Neuronal stem cell (in vitro differentiated cells): ENCODE measurements around the gene C1orf116.

Source experiments
- DNase-seq: peaks from one replicate; pipeline ENCODE4 v3.0.0-alpha.2; 2013; ENCODE audit warnings: low spot score
- H2AFZ ChIP-seq: one replicate; pipeline ENCODE4 v1.6.1; 2013; ENCODE audit warnings: mild to moderate bottlenecking, low read length, inconsistent platforms
- H2AK5ac ChIP-seq: 2 replicates; pipeline ENCODE4 v1.6.1; 2013; ENCODE audit warnings: low read depth, mild to moderate bottlenecking, inconsistent platforms, low read length, moderate library complexity, mixed read lengths
- H2BK120ac ChIP-seq: 2 replicates; pipeline ENCODE4 v1.6.1; 2013; ENCODE audit warnings: low read depth, mild to moderate bottlenecking, inconsistent platforms, low read length, moderate library complexity, mixed read lengths
- H2BK12ac ChIP-seq: one replicate; pipeline ENCODE4 v1.6.1; 2013; ENCODE audit warnings: low read length, inconsistent platforms
- H2BK15ac ChIP-seq: 2 replicates; pipeline ENCODE4 v1.6.1; 2013; ENCODE audit warnings: mild to moderate bottlenecking, low read length, inconsistent platforms, mixed read lengths
- H2BK5ac ChIP-seq: one replicate; pipeline ENCODE4 v1.6.1; 2013; ENCODE audit warnings: inconsistent platforms, mild to moderate bottlenecking, low read length, moderate library complexity
- H3K14ac ChIP-seq: one replicate; pipeline ENCODE4 v1.6.1; 2013; ENCODE audit warnings: low read length, inconsistent platforms
- H3K18ac ChIP-seq: 2 replicates; pipeline ENCODE4 v1.6.1; 2013; ENCODE audit warnings: low read length, inconsistent platforms
- H3K23ac ChIP-seq: 2 replicates; pipeline ENCODE4 v1.6.1; 2013; ENCODE audit warnings: low read depth, mild to moderate bottlenecking, mixed read lengths, low read length, inconsistent platforms; ENCODE audit not compliant: poor library complexity
- H3K27ac ChIP-seq: replicated peaks from 3 replicates; pipeline ENCODE4 v1.5.1; 2013; ENCODE audit warnings: low read length, inconsistent platforms
- H3K27me3 ChIP-seq, 3 experiments: 2 replicates each; pipeline ENCODE4 v1.6.1; 2013; ENCODE audit warnings: low read length in 3 of 3, mild to moderate bottlenecking in 2 of 3, inconsistent platforms in 1 of 3, low read depth in 1 of 3, mixed read lengths in 1 of 3, moderate library complexity in 1 of 3; ENCODE audit not compliant: control insufficient read depth in 3 of 3, insufficient read depth in 3 of 3
- H3K36me3 ChIP-seq, 2 donors: replicated peaks in 1 of 2; 2 replicates each; pipeline ENCODE4 v1.6.1; 2013; ENCODE audit warnings: low read length in 2 of 2; ENCODE audit not compliant: control insufficient read depth in 2 of 2, insufficient read depth in 2 of 2
- H3K4ac ChIP-seq: 2 replicates; pipeline ENCODE4 v1.6.1; 2013; ENCODE audit warnings: inconsistent platforms, mild to moderate bottlenecking, low read length, moderate library complexity
- H3K4me1 ChIP-seq, 2 donors: 1 replicate in 1 of 2; 2 replicates in 1 of 2; pipeline ENCODE4 v1.6.1; 2013; ENCODE audit warnings: low read length in 2 of 2, low read depth in 1 of 2; ENCODE audit not compliant: control insufficient read depth in 2 of 2, insufficient read depth in 1 of 2
- H3K4me2 ChIP-seq: one replicate; pipeline ENCODE4 v1.6.1; 2013; ENCODE audit warnings: mild to moderate bottlenecking, low read length, inconsistent platforms; ENCODE audit not compliant: insufficient read depth, poor library complexity, severe bottlenecking
- H3K4me3 ChIP-seq, 2 donors: 2 replicates each; pipeline ENCODE4 v1.5.1; 2013; ENCODE audit warnings: low read length in 2 of 2, mild to moderate bottlenecking in 2 of 2, inconsistent platforms in 1 of 2, moderate library complexity in 1 of 2
- H3K79me1 ChIP-seq: one replicate; pipeline ENCODE4 v1.6.1; 2013; ENCODE audit warnings: low read depth, mild to moderate bottlenecking, inconsistent platforms, low read length, moderate library complexity
- H3K9ac ChIP-seq: one replicate; pipeline ENCODE4 v1.6.1; 2013; ENCODE audit warnings: mild to moderate bottlenecking, low read depth, low read length, inconsistent platforms; ENCODE audit not compliant: poor library complexity
- H3K9me3 ChIP-seq, 2 donors: replicated peaks in 1 of 2; 2 replicates each; pipeline versions ENCODE3 to v1.6.1; 2013; ENCODE audit warnings: low read length in 2 of 2, mild to moderate bottlenecking in 2 of 2, inconsistent platforms in 1 of 2, low read depth in 1 of 2, mixed read lengths in 1 of 2, moderate library complexity in 1 of 2; ENCODE audit not compliant: control insufficient read depth in 2 of 2, insufficient read depth in 1 of 2
- H4K8ac ChIP-seq: one replicate; pipeline ENCODE4 v1.6.1; 2013; ENCODE audit warnings: low read depth, mild to moderate bottlenecking, inconsistent platforms, low read length, moderate library complexity
- H4K91ac ChIP-seq: one replicate; pipeline ENCODE4 v1.6.1; 2013; ENCODE audit warnings: low read length, low read depth, mild to moderate bottlenecking, inconsistent platforms; ENCODE audit not compliant: poor library complexity
- WGBS, 2 donors: extraction: QIAGEN DNeasy Blood & Tissue Kit; methylation state at CpG; one replicate each; pipeline ENCODE4 v1.1.7; 2013; ENCODE audit warnings: missing lambda C conversion rate in 2 of 2, mixed read lengths in 1 of 2; ENCODE audit not compliant: insufficient read length in 2 of 2, insufficient replicate concordance in 1 of 2; ENCODE audit errors: extremely low coverage in 2 of 2; 5-methylcytosine and 5-hydroxymethylcytosine counted together

Gene C1orf116

DNA sequence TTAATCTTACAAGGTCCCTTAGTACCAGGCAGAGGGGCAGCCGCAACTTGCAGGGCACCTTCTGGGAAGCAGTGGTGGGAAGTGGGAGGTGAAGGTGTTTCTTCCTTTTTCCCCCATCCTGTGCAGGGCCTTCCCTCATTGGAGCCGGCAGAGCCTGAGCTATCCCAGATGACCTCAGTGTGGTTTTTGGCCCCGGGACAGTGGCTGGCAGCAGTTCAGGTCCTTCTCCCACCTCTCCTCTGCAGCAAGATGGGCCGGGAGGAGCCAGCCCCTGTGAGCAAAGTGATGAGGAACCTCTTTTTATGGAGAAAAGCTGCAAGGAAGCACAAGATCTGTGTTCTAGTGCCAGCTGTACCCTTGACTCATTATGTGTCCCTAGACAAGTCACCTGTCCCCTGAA lies 27.3 kb upstream of the C1orf116 start:
- Histone ChIP-seq H4K91ac (no peak overlapping the region), H3K4me3 (no peak overlapping the region), H2BK12ac (no peak overlapping the region), H2BK5ac (no peak overlapping the region), H3K36me3 (peaks cover 0 to 1% of the 10 kb centered on the region in 2 donors), H3K27ac (no peak overlapping the region), H3K23ac (no peak overlapping the region), H2BK120ac (no peak overlapping the region), H2AK5ac (no peak overlapping the region), H4K8ac (no peak overlapping the region), H2BK15ac (no peak overlapping the region), H3K27me3 (no peaks in the 10 kb centered on the region), H3K18ac (no peak overlapping the region), H3K9me3 (no peaks in the 10 kb centered on the region), H3K4me1 (peaks cover 0 to 1% of the 10 kb centered on the region in 2 donors), H3K79me1 (no peaks in the 10 kb centered on the region), H3K4me2 (no peak overlapping the region), H3K4ac (no peak overlapping the region), H3K9ac (no peak overlapping the region), H2AFZ (no peak overlapping the region), H3K14ac (no peak overlapping the region)
- DNase-seq, result no peak
- WGBS, 2 donors, result no CpG with 5 or more reads among the region's 4 CpGs

DNA sequence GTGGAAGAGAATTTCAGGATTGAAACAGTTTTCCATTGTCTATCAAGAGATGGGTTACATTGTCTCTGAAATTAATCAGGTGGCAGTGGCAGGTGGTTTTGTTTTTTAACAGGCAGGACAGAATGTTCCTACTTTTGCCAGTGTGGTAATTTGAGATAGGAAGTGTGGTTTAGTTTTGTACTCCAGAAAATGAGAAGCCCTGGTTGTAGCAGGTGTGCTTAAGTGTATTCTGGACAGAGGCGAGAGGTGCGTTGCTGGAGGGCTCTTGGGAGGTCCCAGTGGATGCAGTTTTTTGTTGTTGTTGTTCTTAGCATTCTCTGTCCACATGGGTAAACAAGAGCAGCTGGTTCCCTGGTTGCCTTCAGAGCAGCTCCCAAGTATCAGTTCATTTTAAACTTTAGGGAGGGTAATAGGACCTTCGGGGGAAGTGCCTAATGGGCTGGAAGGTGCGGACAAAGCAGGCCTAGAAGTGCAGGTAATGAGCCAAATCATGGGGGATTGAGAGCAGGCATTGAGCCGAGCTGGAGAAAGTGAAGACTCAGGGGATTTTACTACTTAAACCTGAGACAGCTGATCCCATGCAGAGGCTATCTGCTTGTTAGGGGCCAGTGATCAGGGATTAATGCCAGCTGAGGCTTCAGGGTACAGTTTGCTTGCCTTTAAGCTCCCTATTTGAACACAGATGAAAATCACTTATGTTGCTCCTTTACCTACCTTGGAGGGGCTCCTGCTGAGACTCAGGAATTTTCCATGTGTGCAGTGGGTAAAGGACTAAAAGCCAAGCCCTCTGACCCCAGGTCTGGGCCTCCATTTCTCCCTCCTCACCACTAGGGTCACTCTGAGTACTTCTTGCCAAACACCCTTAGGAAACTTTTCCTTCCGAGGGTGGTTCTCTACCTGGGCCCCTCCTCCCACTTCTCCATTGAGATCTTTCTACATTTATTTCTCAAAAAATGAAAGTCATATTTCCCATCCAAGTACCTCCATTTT lies 26.6 kb upstream of the C1orf116 start:
- H3K23ac ChIP-seq, result no peak overlapping the region
- no peak overlapping the region for H3K4me2 ChIP-seq
- H2BK5ac ChIP-seq, result no peak overlapping the region
- no peak overlapping the region for H4K91ac ChIP-seq
- H3K9me3 ChIP-seq, result no peaks in the 10 kb centered on the region
- H3K18ac ChIP-seq, result no peak overlapping the region
- H3K4ac ChIP-seq, result no peak overlapping the region
- no peak for DNase-seq
- no peak overlapping the region for H2AK5ac ChIP-seq
- no peak overlapping the region for H3K27ac ChIP-seq
- no peak overlapping the region for H2AFZ ChIP-seq
- H2BK120ac ChIP-seq, result no peak overlapping the region
- no peak overlapping the region for H3K14ac ChIP-seq
- H3K36me3 ChIP-seq, result peaks cover 0 to 1% of the 10 kb centered on the region in 2 donors
- peaks cover 0 to 1% of the 10 kb centered on the region in 2 donors for H3K4me1 ChIP-seq
- WGBS, 2 donors, result no CpG with 5 or more reads among the region's 6 CpGs
- H3K9ac ChIP-seq, result no peak overlapping the region
- no peak overlapping the region for H3K4me3 ChIP-seq
- no peaks in the 10 kb centered on the region for H3K79me1 ChIP-seq
- H2BK12ac ChIP-seq, result no peak overlapping the region
- H4K8ac ChIP-seq, result no peak overlapping the region
- no peaks in the 10 kb centered on the region for H3K27me3 ChIP-seq
- H2BK15ac ChIP-seq, result no peak overlapping the region

DNA sequence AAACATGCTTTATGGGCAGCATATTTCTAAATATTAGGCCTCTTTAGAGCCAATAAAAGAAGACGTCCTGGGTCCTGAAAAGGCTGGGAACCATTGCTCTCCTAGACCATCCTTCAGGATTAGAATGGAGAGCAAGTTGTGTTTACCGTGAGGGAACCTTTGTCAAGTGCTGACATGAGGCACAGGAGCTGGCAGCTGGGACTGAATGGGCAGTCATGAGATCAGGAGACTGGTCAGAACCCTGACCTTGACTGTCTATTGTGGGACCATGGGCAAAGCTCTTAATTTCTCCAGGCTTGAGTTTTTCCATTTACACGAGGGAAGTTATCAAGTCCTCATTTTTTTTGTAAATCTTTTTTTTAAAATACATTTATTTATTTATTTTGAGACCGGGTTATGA lies 25.7 kb upstream of the C1orf116 start:
- Histone ChIP-seq H3K23ac (no peak overlapping the region), H2BK15ac (no peak overlapping the region), H3K4me1 (peaks cover 0 to 1% of the 10 kb centered on the region in 2 donors), H2BK12ac (no peak overlapping the region), H3K18ac (no peak overlapping the region), H3K27ac (no peak overlapping the region), H3K14ac (no peak overlapping the region), H2AK5ac (no peak overlapping the region), H3K79me1 (no peaks in the 10 kb centered on the region), H3K4me3 (no peak overlapping the region), H3K4ac (no peak overlapping the region), H4K91ac (no peak overlapping the region), H2BK5ac (no peak overlapping the region), H3K4me2 (no peak overlapping the region), H2AFZ (no peak overlapping the region), H2BK120ac (no peak overlapping the region), H3K36me3 (no peaks in the 10 kb centered on the region), H3K9ac (no peak overlapping the region), H3K27me3 (peaks cover 0 to 2% (median 0%) of the 10 kb centered on the region in 3 experiments), H4K8ac (no peak overlapping the region), H3K9me3 (no peaks in the 10 kb centered on the region)
- DNase-seq, result no peak
- no CpG with 5 or more reads among the region's 4 CpGs for WGBS, 2 donors

DNA sequence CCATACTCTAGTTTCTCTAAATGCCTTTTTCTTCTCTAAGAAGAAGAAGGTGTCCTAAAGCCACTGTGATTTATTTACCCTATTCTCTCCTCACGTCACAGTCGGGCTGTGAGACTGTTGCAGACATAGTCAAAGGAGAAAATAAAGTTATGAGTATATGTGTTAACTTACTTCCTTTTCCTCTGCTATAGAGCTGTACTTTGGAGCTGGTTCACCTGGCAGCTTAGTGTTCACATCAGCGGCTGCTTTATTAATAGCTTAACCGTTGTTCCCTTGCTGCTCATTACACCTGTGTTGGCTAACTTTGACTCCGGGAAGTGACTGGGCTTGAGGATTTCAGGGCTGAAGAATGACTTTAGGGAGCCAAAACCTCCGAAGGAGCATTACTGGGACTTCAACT lies 24.1 kb upstream of the C1orf116 start:
- H4K8ac ChIP-seq, result no peak overlapping the region
- no peaks in the 10 kb centered on the region for H3K36me3 ChIP-seq
- H3K27me3 ChIP-seq, result peaks cover 0 to 3% (median 0%) of the 10 kb centered on the region in 3 experiments
- no peak overlapping the region for H3K4me3 ChIP-seq
- no peak overlapping the region for H2BK15ac ChIP-seq
- no peaks in the 10 kb centered on the region for H3K9me3 ChIP-seq
- H2AFZ ChIP-seq, result no peak overlapping the region
- H3K79me1 ChIP-seq, result no peaks in the 10 kb centered on the region
- no peak overlapping the region for H3K23ac ChIP-seq
- no peak overlapping the region for H4K91ac ChIP-seq
- no peak overlapping the region for H3K18ac ChIP-seq
- no peak overlapping the region for H2BK5ac ChIP-seq
- no peak overlapping the region for H3K14ac ChIP-seq
- H2AK5ac ChIP-seq, result no peak overlapping the region
- no peak for DNase-seq
- H2BK120ac ChIP-seq, result no peak overlapping the region
- WGBS, 2 donors, result no CpG with 5 or more reads among the region's 6 CpGs
- no peak overlapping the region for H3K27ac ChIP-seq
- H2BK12ac ChIP-seq, result no peak overlapping the region
- peaks cover 0 to 1% of the 10 kb centered on the region in 2 donors for H3K4me1 ChIP-seq
- H3K4ac ChIP-seq, result no peak overlapping the region
- no peak overlapping the region for H3K9ac ChIP-seq
- no peak overlapping the region for H3K4me2 ChIP-seq
